Measurements from ENCODE around the gene PUS10. TPM values are rescaled to one million over a fixed set of nuclear protein-coding genes. Genes with fewer than 3 reads are reported as not detected.

The PUS10 gene
- total and polyA plus RNA-seq, 2 of the 8 experiments (the other 6 are each of a cell fraction or from before 2014, with no cell fraction given) = 1.3 to 3.1 TPM

GRCh38 chr2:60974652-60975051, 43.4 kb downstream of the PUS10 start (continued):
- TF ChIP-seq, protein P1, sequence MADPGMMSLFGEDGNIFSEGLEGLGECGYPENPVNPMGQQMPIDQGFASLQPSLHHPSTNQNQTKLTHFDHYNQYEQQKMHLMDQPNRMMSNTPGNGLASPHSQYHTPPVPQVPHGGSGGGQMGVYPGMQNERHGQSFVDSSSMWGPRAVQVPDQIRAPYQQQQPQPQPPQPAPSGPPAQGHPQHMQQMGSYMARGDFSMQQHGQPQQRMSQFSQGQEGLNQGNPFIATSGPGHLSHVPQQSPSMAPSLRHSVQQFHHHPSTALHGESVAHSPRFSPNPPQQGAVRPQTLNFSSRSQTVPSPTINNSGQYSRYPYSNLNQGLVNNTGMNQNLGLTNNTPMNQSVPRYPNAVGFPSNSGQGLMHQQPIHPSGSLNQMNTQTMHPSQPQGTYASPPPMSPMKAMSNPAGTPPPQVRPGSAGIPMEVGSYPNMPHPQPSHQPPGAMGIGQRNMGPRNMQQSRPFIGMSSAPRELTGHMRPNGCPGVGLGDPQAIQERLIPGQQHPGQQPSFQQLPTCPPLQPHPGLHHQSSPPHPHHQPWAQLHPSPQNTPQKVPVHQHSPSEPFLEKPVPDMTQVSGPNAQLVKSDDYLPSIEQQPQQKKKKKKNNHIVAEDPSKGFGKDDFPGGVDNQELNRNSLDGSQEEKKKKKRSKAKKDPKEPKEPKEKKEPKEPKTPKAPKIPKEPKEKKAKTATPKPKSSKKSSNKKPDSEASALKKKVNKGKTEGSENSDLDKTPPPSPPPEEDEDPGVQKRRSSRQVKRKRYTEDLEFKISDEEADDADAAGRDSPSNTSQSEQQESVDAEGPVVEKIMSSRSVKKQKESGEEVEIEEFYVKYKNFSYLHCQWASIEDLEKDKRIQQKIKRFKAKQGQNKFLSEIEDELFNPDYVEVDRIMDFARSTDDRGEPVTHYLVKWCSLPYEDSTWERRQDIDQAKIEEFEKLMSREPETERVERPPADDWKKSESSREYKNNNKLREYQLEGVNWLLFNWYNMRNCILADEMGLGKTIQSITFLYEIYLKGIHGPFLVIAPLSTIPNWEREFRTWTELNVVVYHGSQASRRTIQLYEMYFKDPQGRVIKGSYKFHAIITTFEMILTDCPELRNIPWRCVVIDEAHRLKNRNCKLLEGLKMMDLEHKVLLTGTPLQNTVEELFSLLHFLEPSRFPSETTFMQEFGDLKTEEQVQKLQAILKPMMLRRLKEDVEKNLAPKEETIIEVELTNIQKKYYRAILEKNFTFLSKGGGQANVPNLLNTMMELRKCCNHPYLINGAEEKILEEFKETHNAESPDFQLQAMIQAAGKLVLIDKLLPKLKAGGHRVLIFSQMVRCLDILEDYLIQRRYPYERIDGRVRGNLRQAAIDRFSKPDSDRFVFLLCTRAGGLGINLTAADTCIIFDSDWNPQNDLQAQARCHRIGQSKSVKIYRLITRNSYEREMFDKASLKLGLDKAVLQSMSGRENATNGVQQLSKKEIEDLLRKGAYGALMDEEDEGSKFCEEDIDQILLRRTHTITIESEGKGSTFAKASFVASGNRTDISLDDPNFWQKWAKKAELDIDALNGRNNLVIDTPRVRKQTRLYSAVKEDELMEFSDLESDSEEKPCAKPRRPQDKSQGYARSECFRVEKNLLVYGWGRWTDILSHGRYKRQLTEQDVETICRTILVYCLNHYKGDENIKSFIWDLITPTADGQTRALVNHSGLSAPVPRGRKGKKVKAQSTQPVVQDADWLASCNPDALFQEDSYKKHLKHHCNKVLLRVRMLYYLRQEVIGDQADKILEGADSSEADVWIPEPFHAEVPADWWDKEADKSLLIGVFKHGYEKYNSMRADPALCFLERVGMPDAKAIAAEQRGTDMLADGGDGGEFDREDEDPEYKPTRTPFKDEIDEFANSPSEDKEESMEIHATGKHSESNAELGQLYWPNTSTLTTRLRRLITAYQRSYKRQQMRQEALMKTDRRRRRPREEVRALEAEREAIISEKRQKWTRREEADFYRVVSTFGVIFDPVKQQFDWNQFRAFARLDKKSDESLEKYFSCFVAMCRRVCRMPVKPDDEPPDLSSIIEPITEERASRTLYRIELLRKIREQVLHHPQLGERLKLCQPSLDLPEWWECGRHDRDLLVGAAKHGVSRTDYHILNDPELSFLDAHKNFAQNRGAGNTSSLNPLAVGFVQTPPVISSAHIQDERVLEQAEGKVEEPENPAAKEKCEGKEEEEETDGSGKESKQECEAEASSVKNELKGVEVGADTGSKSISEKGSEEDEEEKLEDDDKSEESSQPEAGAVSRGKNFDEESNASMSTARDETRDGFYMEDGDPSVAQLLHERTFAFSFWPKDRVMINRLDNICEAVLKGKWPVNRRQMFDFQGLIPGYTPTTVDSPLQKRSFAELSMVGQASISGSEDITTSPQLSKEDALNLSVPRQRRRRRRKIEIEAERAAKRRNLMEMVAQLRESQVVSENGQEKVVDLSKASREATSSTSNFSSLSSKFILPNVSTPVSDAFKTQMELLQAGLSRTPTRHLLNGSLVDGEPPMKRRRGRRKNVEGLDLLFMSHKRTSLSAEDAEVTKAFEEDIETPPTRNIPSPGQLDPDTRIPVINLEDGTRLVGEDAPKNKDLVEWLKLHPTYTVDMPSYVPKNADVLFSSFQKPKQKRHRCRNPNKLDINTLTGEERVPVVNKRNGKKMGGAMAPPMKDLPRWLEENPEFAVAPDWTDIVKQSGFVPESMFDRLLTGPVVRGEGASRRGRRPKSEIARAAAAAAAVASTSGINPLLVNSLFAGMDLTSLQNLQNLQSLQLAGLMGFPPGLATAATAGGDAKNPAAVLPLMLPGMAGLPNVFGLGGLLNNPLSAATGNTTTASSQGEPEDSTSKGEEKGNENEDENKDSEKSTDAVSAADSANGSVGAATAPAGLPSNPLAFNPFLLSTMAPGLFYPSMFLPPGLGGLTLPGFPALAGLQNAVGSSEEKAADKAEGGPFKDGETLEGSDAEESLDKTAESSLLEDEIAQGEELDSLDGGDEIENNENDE (IDR thresholded peaks at IDR 0.05; ENCODE audit: insufficient replicate concordance, low read length) = no peak
- TF ChIP-seq NRF1 (IDR thresholded peaks at IDR 0.05; ENCODE audit: low read depth, low read length) = no peak
- TF ChIP-seq KDM4A (IDR thresholded peaks at IDR 0.05; ENCODE audit: low read depth, low read length, severe bottlenecking) = no peak
- TF ChIP-seq PHF8 (conservative IDR thresholded peaks at IDR 0.05; ENCODE audit: low read depth, low read length) = no peak
- TF ChIP-seq FOSL1 (IDR thresholded peaks at IDR 0.05; ENCODE audit: insufficient read depth, low read depth, low read length) = no peak
- no peak for TF ChIP-seq CTCF (IDR thresholded peaks at IDR 0.05; ENCODE audit: control extremely low read depth in 1 of 3, insufficient read depth in 1 of 3, low read depth in 1 of 3, low read length in 3 of 3)
- TF ChIP-seq CHD2 (IDR thresholded peaks at IDR 0.05; ENCODE audit: low read length) = no peak
- no peak for TF ChIP-seq RAD21 (IDR thresholded peaks at IDR 0.05 in 1 of 2, conservative IDR thresholded peaks at IDR 0.05 in 1 of 2; ENCODE audit: low read depth in 2 of 2, low read length in 2 of 2)
- TF ChIP-seq CBX8 (IDR thresholded peaks at IDR 0.05; ENCODE audit: borderline replicate concordance, low read depth, low read length) = no peak
